HCT116 (cell line): ENCODE data around the gene E4F1.

ENCODE experiments used
- ATF3 ChIP-seq: IDR thresholded peaks from 2 replicates; pipeline ENCODE4 v1.6.1; 2012
- CEBPB ChIP-seq: IDR thresholded peaks from 2 replicates; pipeline ENCODE4 v1.6.1; 2012; ENCODE audit warnings: low read depth
- CTCF ChIP-seq, 3 experiments: fragments of 200-600 bp in 1 of 3; sonication (generic) in 1 of 3; IDR thresholded peaks in 2 of 3; conservative IDR thresholded peaks in 1 of 3; 2 replicates each; pipeline ENCODE4 v1.5.1; 2012 to 2017; ENCODE audit warnings: low read depth in 2 of 3, low read length in 2 of 3, antibody characterized with exemption in 1 of 3, borderline replicate concordance in 1 of 3, control low read depth in 1 of 3, mild to moderate bottlenecking in 1 of 3, mixed read lengths in 1 of 3, mixed run types in 1 of 3, moderate library complexity in 1 of 3; ENCODE audit not compliant: insufficient read depth in 1 of 3
- EZH2phosphoT487 ChIP-seq: fragments of 200-600 bp; IDR thresholded peaks from 2 replicates; pipeline ENCODE4 v1.6.1; 2018; ENCODE audit warnings: antibody characterized with exemption, borderline replicate concordance
- FOSL1 ChIP-seq: IDR thresholded peaks from 2 replicates; pipeline ENCODE4 v1.6.1; 2012; ENCODE audit warnings: low read depth
- POLR2A ChIP-seq: IDR thresholded peaks from 2 replicates; pipeline ENCODE4 v1.7.0; 2011; ENCODE audit warnings: borderline replicate concordance; ENCODE audit not compliant: insufficient read depth, insufficient read length; ENCODE audit errors: extremely low read depth
- POLR2AphosphoS5 ChIP-seq: IDR thresholded peaks from 2 replicates; pipeline ENCODE4 v1.6.1; 2011; ENCODE audit warnings: mild to moderate bottlenecking, low read depth, low read length, moderate library complexity
- REST ChIP-seq: IDR thresholded peaks from 2 replicates; pipeline ENCODE4 v1.6.1; 2012; ENCODE audit warnings: low read depth
- SIN3A ChIP-seq: IDR thresholded peaks from 2 replicates; pipeline ENCODE4 v1.6.1; 2012; ENCODE audit warnings: low read depth
- TCF7L2 ChIP-seq: IDR thresholded peaks from 2 replicates; pipeline ENCODE4 v1.7.0; 2011; ENCODE audit warnings: borderline replicate concordance, inconsistent platforms; ENCODE audit not compliant: insufficient read depth, insufficient read length; ENCODE audit errors: extremely low read depth
- ZFX ChIP-seq: fragments of 450-650 bp; IDR thresholded peaks from 2 replicates; pipeline ENCODE4 v1.6.1; 2017
- ZNF274 ChIP-seq: fragments of 200-500 bp; sonication (Bioruptor generic); IDR thresholded peaks from 2 replicates; pipeline ENCODE4 v1.6.1; 2014; ENCODE audit warnings: mild to moderate bottlenecking, low read depth, low read length, inconsistent platforms

- no peak for TF ChIP-seq ZNF274
- TF ChIP-seq SIN3A = no peak
- TF ChIP-seq EZH2phosphoT487 = no peak
- TF ChIP-seq ZFX = no peak
- TF ChIP-seq CTCF (IDR thresholded peaks at IDR 0.05 in 2 of 3, conservative IDR thresholded peaks at IDR 0.05 in 1 of 3; ENCODE audit: borderline replicate concordance in 1 of 3, insufficient read depth in 1 of 3, low read depth in 2 of 3, low read length in 2 of 3) = peak in 2 of 3 experiments; percentile 27 to 39; a peak in 4 of 6 replicates
- no peak for TF ChIP-seq POLR2A
- TF ChIP-seq POLR2AphosphoS5 = no peak
- no peak for TF ChIP-seq FOSL1
- no peak for TF ChIP-seq TCF7L2
- TF ChIP-seq REST = no peak
- no peak for TF ChIP-seq ATF3
- no peak for TF ChIP-seq CEBPB
These were observed 20.9 kb downstream of the E4F1 start for GRCh38 chr16:2244301-2244700.
